Measurements from ENCODE around the gene LAMA3. TPM values are rescaled to one million over a fixed set of nuclear protein-coding genes. Genes with fewer than 3 reads are reported as not detected.

Gene LAMA3
- total RNA-seq, 1 donor from 2014 or later: 0.47 TPM

GRCh38 chr18:23970161-23971096, 281.2 kb downstream of the LAMA3 start:
- Mint-ChIP-seq H3K9me3 (peaks cover 11% of the 10 kb centered on the region), H3K4me1 (peaks cover 11% of the 10 kb centered on the region), H3K36me3 (no peaks in the 10 kb centered on the region), H3K27me3 (ENCODE audit: insufficient read depth, low read depth) (peaks cover 5% of the 10 kb centered on the region), H3K27ac (no peak overlapping the region), H3K4me3 (no peak overlapping the region)
- Histone ChIP-seq H3K9ac (no peak overlapping the region), H3K9me3 (ENCODE audit: low read depth) (no peaks in the 10 kb centered on the region), H3K27me3 (no peaks in the 10 kb centered on the region), H3K36me3 (no peaks in the 10 kb centered on the region), H3K4me2 (no peak overlapping the region), H4K20me1 (ENCODE audit: low read depth) (no peaks in the 10 kb centered on the region), H3F3A (ENCODE audit: low read depth) (peaks cover 9% of the 10 kb centered on the region), H2AFZ (replicated peaks) (no peak overlapping the region), H3K27ac (no peak overlapping the region), H3K4me1 (peaks cover 9% of the 10 kb centered on the region), H3K79me2 (ENCODE audit: low read depth) (no peaks in the 10 kb centered on the region), H3K4me3 (no peak overlapping the region)
- TF ChIP-seq CTCF (IDR thresholded peaks at IDR 0.05): no peak
- no peak for TF ChIP-seq EZH2phosphoT487 (IDR thresholded peaks at IDR 0.05)
- TF ChIP-seq EZH2 (IDR thresholded peaks at IDR 0.05): no peak
- no peak for DNase-seq (ENCODE audit: low spot score)

- H3K4me1 Mint-ChIP-seq: peaks cover 11% of the 10 kb centered on the region
- Histone ChIP-seq H3K79me2 (ENCODE audit: low read depth) (no peaks in the 10 kb centered on the region), H3F3A (ENCODE audit: low read depth) (peaks cover 9% of the 10 kb centered on the region), H3K27me3 (no peaks in the 10 kb centered on the region), H3K27ac (no peak overlapping the region), H2AFZ (replicated peaks) (no peak overlapping the region), H3K9me3 (ENCODE audit: low read depth) (no peaks in the 10 kb centered on the region), H3K4me2 (peak overlapping the region; percentile 10), H3K9ac (no peak overlapping the region), H3K36me3 (no peaks in the 10 kb centered on the region), H3K4me1 (peaks cover 9% of the 10 kb centered on the region), H3K4me3 (no peak overlapping the region), H4K20me1 (ENCODE audit: low read depth) (no peaks in the 10 kb centered on the region)
- peaks cover 14% of the 10 kb centered on the region for H3K9me3 Mint-ChIP-seq
- H3K27me3 Mint-ChIP-seq (ENCODE audit: insufficient read depth, low read depth): peaks cover 5% of the 10 kb centered on the region
- H3K36me3 Mint-ChIP-seq: no peaks in the 10 kb centered on the region
- DNase-seq (ENCODE audit: low spot score): no peak
- no peak for TF ChIP-seq EZH2phosphoT487 (IDR thresholded peaks at IDR 0.05)
- H3K4me3 Mint-ChIP-seq: no peak overlapping the region
- no peak overlapping the region for H3K27ac Mint-ChIP-seq
These were observed 281.8 kb downstream of the LAMA3 start for GRCh38 chr18:23971097-23971440.

GRCh38 chr18:23971666-23972230, 282.5 kb downstream of the LAMA3 start:
- peaks cover 9% of the 10 kb centered on the region for H3F3A ChIP-seq (ENCODE audit: low read depth)
- no peak overlapping the region for H3K4me3 ChIP-seq
- H3K36me3 ChIP-seq: no peaks in the 10 kb centered on the region
- no peaks in the 10 kb centered on the region for H4K20me1 ChIP-seq (ENCODE audit: low read depth)
- Mint-ChIP-seq H3K4me3 (no peak overlapping the region), H3K27me3 (ENCODE audit: insufficient read depth, low read depth) (peaks cover 5% of the 10 kb centered on the region), H3K4me1 (peaks cover 11% of the 10 kb centered on the region), H3K36me3 (no peaks in the 10 kb centered on the region), H3K27ac (peak overlapping the region; percentile 76), H3K9me3 (peaks cover 19% of the 10 kb centered on the region)
- H3K4me1 ChIP-seq: peaks cover 9% of the 10 kb centered on the region
- peak; percentile 51 for DNase-seq (ENCODE audit: low spot score)
- no peak for TF ChIP-seq EZH2 (IDR thresholded peaks at IDR 0.05)
- no peak overlapping the region for H2AFZ ChIP-seq (replicated peaks)
- H3K27ac ChIP-seq: no peak overlapping the region
- no peaks in the 10 kb centered on the region for H3K9me3 ChIP-seq (ENCODE audit: low read depth)
- no peaks in the 10 kb centered on the region for H3K27me3 ChIP-seq
- peak overlapping the region; percentile 10 for H3K4me2 ChIP-seq
- H3K79me2 ChIP-seq (ENCODE audit: low read depth): no peaks in the 10 kb centered on the region
- H3K9ac ChIP-seq: no peak overlapping the region

- Histone ChIP-seq H3K9ac (no peak overlapping the region), H4K20me1 (ENCODE audit: low read depth) (no peaks in the 10 kb centered on the region), H3F3A (ENCODE audit: low read depth) (peaks cover 9% of the 10 kb centered on the region), H3K4me1 (peaks cover 9% of the 10 kb centered on the region), H3K4me3 (no peak overlapping the region), H3K4me2 (no peak overlapping the region), H3K27ac (no peak overlapping the region), H3K79me2 (ENCODE audit: low read depth) (no peaks in the 10 kb centered on the region), H3K27me3 (no peaks in the 10 kb centered on the region), H3K36me3 (no peaks in the 10 kb centered on the region), H2AFZ (replicated peaks) (no peak overlapping the region), H3K9me3 (ENCODE audit: low read depth) (no peaks in the 10 kb centered on the region)
- H3K9me3 Mint-ChIP-seq: peaks cover 22% of the 10 kb centered on the region
- H3K4me1 Mint-ChIP-seq: peaks cover 11% of the 10 kb centered on the region
- H3K27ac Mint-ChIP-seq: no peak overlapping the region
- peaks cover 5% of the 10 kb centered on the region for H3K27me3 Mint-ChIP-seq (ENCODE audit: insufficient read depth, low read depth)
- DNase-seq (ENCODE audit: low spot score): no peak
- H3K4me3 Mint-ChIP-seq: no peak overlapping the region
- no peaks in the 10 kb centered on the region for H3K36me3 Mint-ChIP-seq
- no peak for TF ChIP-seq CTCF (IDR thresholded peaks at IDR 0.05)
- TF ChIP-seq EZH2phosphoT487 (IDR thresholded peaks at IDR 0.05): no peak
- TF ChIP-seq EZH2 (IDR thresholded peaks at IDR 0.05): no peak
These were observed 283.2 kb downstream of the LAMA3 start for GRCh38 chr18:23972453-23972852.

Measured in neural progenitor cell (in vitro differentiated cells).